K562 (cell line): ENCODE results near the gene ARPC1A. TPM values are rescaled to one million over a fixed set of nuclear protein-coding genes. Genes with fewer than 3 reads are reported as not detected.
A peak's percentile ranks its signal among the peaks of the same experiment; 100 is the strongest.

Experiments
- ARNT ChIP-seq, 2 experiments: fragments of 450-650 bp; IDR thresholded peaks; 2 replicates each; pipeline ENCODE4 v1.6.1; 2016; ENCODE audit warnings: mild to moderate bottlenecking in 1 of 2
- NR2C1 ChIP-seq, 2 experiments: fragments of 450-650 bp; IDR thresholded peaks; 2 replicates each; pipeline ENCODE4 v1.6.1; 2017; ENCODE audit warnings: mild to moderate bottlenecking in 2 of 2, antibody characterized with exemption in 1 of 2, inconsistent platforms in 1 of 2, missing compliant biosample characterization in 1 of 2, missing genetic modification characterization in 1 of 2
- STAT5A ChIP-seq: IDR thresholded peaks from 2 replicates; pipeline ENCODE4 v1.6.1; 2012; ENCODE audit warnings: low read length, inconsistent platforms, borderline replicate concordance
- TEAD4 ChIP-seq, 2 experiments: sonication (generic) in 1 of 2; formaldehyde crosslinking in 1 of 2; IDR thresholded peaks; 2 replicates each; pipeline versions ENCODE4 v1.6.1 to v1.8.0; 2012 to 2022; ENCODE audit warnings: borderline replicate concordance in 1 of 2, inconsistent platforms in 1 of 2, low read length in 1 of 2, mild to moderate bottlenecking in 1 of 2, missing genetic modification reagents in 1 of 2
- polyA plus RNA-seq, 8 experiments: library from polyadenylated mRNA; depleted of rRNA in 4 of 8; stranded (reverse) in 5 of 8; unstranded in 3 of 8; fragments of >200 nt; fragmentation: Nextera tagmentation in 2 of 8; fragmentation: Illumina TruSeq in 1 of 8; extraction: Ambion mirVana in 2 of 8; extraction: Trizol in 1 of 8; gene quantifications; 2 replicates each; pipeline versions ENCODE4 v1.2.1 to v1.2.3, GENCODE V29; 2011 to 2014; ENCODE audit warnings: inconsistent platforms in 1 of 8, missing spikeins in 1 of 8
- total RNA-seq, 7 experiments: library from RNA; depleted of rRNA in 6 of 7; stranded (reverse); fragments of >200 nt in 6 of 7; fragmentation: Illumina TruSeq in 2 of 7; extraction: Trizol in 2 of 7; gene quantifications; 2 replicates each; pipeline versions ENCODE4 v1.2.1 to v1.2.3, GENCODE V29; 2011 to 2021; ENCODE audit warnings: low replicate concordance in 1 of 7
- TF ChIP-seq, protein P1 (sequence below): fragments of 250-450 bp; sonication (Bioruptor Pico); IDR thresholded peaks from 2 replicates; pipeline ENCODE4 v1.8.0; 2022; ENCODE audit warnings: inconsistent platforms, mild to moderate bottlenecking, moderate library complexity, borderline replicate concordance
- TF ChIP-seq, protein P2 (sequence below): fragments of 450-650 bp; IDR thresholded peaks from 2 replicates; pipeline ENCODE4 v1.7.0; 2016; ENCODE audit warnings: borderline replicate concordance
- TF ChIP-seq, protein P3 (sequence below), 2 experiments: fragments of 200-800 bp in 1 of 2; sonication (Bioruptor generic) in 1 of 2; sonication (generic) in 1 of 2; formaldehyde crosslinking in 1 of 2; IDR thresholded peaks in 1 of 2; conservative IDR thresholded peaks in 1 of 2; 2 replicates each; pipeline versions ENCODE4 v1.5.0 to v1.6.1; 2016 to 2020; ENCODE audit warnings: missing compliant biosample characterization in 1 of 2, missing genetic modification characterization in 1 of 2, missing genetic modification reagents in 1 of 2
- TF ChIP-seq, protein P4 (sequence below): fragments of 450-650 bp; IDR thresholded peaks from 2 replicates; pipeline ENCODE4 v1.6.1; 2017; ENCODE audit warnings: mild to moderate bottlenecking, moderate library complexity
- TF ChIP-seq, protein P5 (sequence below): sonication (generic); formaldehyde crosslinking; IDR thresholded peaks from 2 replicates; pipeline ENCODE4 v1.8.0; 2022; ENCODE audit warnings: mild to moderate bottlenecking, low read depth, missing genetic modification reagents
- TF ChIP-seq, protein P6 (sequence below): fragments of 250-450 bp; sonication (Bioruptor Pico); IDR thresholded peaks from 2 replicates; pipeline ENCODE4 v1.5.0; 2022; ENCODE audit warnings: mild to moderate bottlenecking
- TF ChIP-seq, protein P7 (sequence below): sonication (generic); formaldehyde crosslinking; IDR thresholded peaks from 2 replicates; pipeline ENCODE4 v1.8.1; 2023; ENCODE audit warnings: mild to moderate bottlenecking, missing genetic modification reagents

The ARPC1A gene
- total and polyA plus RNA-seq, 9 of the 15 experiments (the other 6 are each of a cell fraction or from before 2014, with no cell fraction given): 39.5 to 151 (median 86.1) TPM

DNA sequence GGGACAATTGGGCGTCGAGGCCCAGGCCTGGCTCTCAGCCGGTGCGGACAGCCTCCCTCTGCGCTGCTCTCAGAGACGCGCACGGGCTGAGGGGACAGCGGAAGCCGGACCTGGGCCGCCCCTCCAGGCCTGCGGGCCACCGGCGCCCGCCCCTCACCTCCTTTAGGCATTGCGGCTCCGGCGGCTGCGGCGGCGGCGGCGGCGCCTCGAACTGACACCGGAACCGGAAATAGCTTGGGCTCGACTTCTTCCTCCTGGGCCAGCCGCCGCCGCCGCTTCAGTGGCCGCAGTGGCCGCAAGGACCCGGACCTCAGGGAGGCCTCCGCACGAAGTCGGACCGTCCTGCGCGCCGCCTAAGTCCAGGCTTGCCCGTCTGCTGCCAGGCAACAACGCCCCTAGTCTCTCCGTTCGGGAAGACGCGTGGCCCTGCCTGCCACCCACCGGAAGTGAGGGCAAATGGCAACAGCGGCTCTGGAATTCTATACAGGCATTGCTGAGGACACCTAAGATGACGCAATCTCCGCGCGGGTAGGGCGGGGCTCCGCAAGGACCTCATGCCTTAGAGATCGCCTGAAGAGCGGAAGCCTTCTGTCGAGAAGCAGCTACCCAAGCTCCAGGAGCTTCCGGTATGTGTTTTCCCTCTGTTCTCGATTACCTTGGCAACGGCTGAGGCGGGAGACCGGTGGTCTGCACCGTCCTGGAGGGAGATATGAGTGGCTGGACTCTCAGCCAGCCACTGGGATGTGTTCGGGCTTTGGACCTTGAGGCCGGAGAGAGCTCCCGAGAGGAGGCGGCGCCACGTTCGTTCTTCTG is 82.9 kb downstream of the ARPC1A start, which contains the start of the genes BUD31 and PDAP1 (continued):
- TF ChIP-seq, protein P1, sequence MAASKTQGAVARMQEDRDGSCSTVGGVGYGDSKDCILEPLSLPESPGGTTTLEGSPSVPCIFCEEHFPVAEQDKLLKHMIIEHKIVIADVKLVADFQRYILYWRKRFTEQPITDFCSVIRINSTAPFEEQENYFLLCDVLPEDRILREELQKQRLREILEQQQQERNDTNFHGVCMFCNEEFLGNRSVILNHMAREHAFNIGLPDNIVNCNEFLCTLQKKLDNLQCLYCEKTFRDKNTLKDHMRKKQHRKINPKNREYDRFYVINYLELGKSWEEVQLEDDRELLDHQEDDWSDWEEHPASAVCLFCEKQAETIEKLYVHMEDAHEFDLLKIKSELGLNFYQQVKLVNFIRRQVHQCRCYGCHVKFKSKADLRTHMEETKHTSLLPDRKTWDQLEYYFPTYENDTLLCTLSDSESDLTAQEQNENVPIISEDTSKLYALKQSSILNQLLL (CRISPR knock-in tag): no peak
- TF ChIP-seq, protein P2, sequence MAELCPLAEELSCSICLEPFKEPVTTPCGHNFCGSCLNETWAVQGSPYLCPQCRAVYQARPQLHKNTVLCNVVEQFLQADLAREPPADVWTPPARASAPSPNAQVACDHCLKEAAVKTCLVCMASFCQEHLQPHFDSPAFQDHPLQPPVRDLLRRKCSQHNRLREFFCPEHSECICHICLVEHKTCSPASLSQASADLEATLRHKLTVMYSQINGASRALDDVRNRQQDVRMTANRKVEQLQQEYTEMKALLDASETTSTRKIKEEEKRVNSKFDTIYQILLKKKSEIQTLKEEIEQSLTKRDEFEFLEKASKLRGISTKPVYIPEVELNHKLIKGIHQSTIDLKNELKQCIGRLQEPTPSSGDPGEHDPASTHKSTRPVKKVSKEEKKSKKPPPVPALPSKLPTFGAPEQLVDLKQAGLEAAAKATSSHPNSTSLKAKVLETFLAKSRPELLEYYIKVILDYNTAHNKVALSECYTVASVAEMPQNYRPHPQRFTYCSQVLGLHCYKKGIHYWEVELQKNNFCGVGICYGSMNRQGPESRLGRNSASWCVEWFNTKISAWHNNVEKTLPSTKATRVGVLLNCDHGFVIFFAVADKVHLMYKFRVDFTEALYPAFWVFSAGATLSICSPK: no peak
- TF ChIP-seq, protein P3, sequence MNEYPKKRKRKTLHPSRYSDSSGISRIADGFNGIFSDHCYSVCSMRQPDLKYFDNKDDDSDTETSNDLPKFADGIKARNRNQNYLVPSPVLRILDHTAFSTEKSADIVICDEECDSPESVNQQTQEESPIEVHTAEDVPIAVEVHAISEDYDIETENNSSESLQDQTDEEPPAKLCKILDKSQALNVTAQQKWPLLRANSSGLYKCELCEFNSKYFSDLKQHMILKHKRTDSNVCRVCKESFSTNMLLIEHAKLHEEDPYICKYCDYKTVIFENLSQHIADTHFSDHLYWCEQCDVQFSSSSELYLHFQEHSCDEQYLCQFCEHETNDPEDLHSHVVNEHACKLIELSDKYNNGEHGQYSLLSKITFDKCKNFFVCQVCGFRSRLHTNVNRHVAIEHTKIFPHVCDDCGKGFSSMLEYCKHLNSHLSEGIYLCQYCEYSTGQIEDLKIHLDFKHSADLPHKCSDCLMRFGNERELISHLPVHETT (CRISPR knock-in tag; conservative IDR thresholded peaks at IDR 0.05 in 1 of 2, IDR thresholded peaks at IDR 0.05 in 1 of 2): peak in 1 of 2 experiments; percentile 96; a peak in 2 of 4 replicates
- TF ChIP-seq, protein P4, sequence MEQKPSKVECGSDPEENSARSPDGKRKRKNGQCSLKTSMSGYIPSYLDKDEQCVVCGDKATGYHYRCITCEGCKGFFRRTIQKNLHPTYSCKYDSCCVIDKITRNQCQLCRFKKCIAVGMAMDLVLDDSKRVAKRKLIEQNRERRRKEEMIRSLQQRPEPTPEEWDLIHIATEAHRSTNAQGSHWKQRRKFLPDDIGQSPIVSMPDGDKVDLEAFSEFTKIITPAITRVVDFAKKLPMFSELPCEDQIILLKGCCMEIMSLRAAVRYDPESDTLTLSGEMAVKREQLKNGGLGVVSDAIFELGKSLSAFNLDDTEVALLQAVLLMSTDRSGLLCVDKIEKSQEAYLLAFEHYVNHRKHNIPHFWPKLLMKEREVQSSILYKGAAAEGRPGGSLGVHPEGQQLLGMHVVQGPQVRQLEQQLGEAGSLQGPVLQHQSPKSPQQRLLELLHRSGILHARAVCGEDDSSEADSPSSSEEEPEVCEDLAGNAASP: no peak
- TF ChIP-seq, protein P5, sequence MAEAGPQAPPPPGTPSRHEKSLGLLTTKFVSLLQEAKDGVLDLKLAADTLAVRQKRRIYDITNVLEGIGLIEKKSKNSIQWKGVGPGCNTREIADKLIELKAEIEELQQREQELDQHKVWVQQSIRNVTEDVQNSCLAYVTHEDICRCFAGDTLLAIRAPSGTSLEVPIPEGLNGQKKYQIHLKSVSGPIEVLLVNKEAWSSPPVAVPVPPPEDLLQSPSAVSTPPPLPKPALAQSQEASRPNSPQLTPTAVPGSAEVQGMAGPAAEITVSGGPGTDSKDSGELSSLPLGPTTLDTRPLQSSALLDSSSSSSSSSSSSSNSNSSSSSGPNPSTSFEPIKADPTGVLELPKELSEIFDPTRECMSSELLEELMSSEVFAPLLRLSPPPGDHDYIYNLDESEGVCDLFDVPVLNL: no peak; the same call in 1 of the 2 replicates
- TF ChIP-seq TEAD4 (IDR thresholded peaks at IDR 0.05; ENCODE audit: low read length): peak; percentile 59
- no peak for TF ChIP-seq TEAD4 (CRISPR knock-in tag; IDR thresholded peaks at IDR 0.05; ENCODE audit: borderline replicate concordance)
- no peak; the same call in 1 of the 2 replicates for TF ChIP-seq STAT5A
- TF ChIP-seq NR2C1 (IDR thresholded peaks at IDR 0.05): peak; percentile 98
- TF ChIP-seq NR2C1 (tag; IDR thresholded peaks at IDR 0.05): peak; percentile 98
- TF ChIP-seq, protein P6, sequence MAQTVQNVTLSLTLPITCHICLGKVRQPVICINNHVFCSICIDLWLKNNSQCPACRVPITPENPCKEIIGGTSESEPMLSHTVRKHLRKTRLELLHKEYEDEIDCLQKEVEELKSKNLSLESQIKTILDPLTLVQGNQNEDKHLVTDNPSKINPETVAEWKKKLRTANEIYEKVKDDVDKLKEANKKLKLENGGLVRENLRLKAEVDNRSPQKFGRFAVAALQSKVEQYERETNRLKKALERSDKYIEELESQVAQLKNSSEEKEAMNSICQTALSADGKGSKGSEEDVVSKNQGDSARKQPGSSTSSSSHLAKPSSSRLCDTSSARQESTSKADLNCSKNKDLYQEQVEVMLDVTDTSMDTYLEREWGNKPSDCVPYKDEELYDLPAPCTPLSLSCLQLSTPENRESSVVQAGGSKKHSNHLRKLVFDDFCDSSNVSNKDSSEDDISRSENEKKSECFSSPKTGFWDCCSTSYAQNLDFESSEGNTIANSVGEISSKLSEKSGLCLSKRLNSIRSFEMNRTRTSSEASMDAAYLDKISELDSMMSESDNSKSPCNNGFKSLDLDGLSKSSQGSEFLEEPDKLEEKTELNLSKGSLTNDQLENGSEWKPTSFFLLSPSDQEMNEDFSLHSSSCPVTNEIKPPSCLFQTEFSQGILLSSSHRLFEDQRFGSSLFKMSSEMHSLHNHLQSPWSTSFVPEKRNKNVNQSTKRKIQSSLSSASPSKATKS (CRISPR knock-in tag): no peak
- peak in 1 of 2 experiments; percentile 17; a peak in 1 of 4 replicates for TF ChIP-seq ARNT (IDR thresholded peaks at IDR 0.05)
- TF ChIP-seq, protein P7, sequence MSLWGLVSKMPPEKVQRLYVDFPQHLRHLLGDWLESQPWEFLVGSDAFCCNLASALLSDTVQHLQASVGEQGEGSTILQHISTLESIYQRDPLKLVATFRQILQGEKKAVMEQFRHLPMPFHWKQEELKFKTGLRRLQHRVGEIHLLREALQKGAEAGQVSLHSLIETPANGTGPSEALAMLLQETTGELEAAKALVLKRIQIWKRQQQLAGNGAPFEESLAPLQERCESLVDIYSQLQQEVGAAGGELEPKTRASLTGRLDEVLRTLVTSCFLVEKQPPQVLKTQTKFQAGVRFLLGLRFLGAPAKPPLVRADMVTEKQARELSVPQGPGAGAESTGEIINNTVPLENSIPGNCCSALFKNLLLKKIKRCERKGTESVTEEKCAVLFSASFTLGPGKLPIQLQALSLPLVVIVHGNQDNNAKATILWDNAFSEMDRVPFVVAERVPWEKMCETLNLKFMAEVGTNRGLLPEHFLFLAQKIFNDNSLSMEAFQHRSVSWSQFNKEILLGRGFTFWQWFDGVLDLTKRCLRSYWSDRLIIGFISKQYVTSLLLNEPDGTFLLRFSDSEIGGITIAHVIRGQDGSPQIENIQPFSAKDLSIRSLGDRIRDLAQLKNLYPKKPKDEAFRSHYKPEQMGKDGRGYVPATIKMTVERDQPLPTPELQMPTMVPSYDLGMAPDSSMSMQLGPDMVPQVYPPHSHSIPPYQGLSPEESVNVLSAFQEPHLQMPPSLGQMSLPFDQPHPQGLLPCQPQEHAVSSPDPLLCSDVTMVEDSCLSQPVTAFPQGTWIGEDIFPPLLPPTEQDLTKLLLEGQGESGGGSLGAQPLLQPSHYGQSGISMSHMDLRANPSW (CRISPR knock-in tag): peak; percentile 86; the same call in 1 of the 2 replicates
